H7 (cell line): ENCODE data around the gene REEP1. TPM values are rescaled to one million over a fixed set of nuclear protein-coding genes. Genes with fewer than 3 reads are reported as not detected.

Experiments used
- DNase-seq: peaks from one replicate; pipeline ENCODE4 v3.0.0; 2012
- H3K27me3 ChIP-seq: 2 replicates; pipeline ENCODE4 v1.6.0; 2011; ENCODE audit warnings: mild to moderate bottlenecking, low read length; ENCODE audit not compliant: control insufficient read depth, insufficient read depth
- H3K36me3 ChIP-seq: replicated peaks from 2 replicates; pipeline ENCODE4 v1.5.1; 2011; ENCODE audit warnings: low read length; ENCODE audit not compliant: control insufficient read depth, insufficient read depth
- H3K4me3 ChIP-seq: 2 replicates; pipeline ENCODE4 v1.5.1; 2011; ENCODE audit warnings: low read depth, mild to moderate bottlenecking, control low read depth, low read length, moderate library complexity; ENCODE audit not compliant: insufficient read depth
- total RNA-seq: library from RNA; depleted of rRNA; stranded (reverse); fragments of >200 nt; shearing (Covaris generic); gene quantifications from 2 replicates; pipeline ENCODE4 v1.2.3, GENCODE V29; 2014; rRNA removed

REEP1 gene, protein sequence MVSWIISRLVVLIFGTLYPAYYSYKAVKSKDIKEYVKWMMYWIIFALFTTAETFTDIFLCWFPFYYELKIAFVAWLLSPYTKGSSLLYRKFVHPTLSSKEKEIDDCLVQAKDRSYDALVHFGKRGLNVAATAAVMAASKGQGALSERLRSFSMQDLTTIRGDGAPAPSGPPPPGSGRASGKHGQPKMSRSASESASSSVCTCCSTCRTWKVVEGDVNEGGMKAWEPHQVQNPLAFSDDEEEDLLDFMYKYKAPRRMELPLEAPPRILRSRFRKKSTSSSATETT
- total RNA-seq = 0.48 and 0.59 TPM in 2 replicates

DNA sequence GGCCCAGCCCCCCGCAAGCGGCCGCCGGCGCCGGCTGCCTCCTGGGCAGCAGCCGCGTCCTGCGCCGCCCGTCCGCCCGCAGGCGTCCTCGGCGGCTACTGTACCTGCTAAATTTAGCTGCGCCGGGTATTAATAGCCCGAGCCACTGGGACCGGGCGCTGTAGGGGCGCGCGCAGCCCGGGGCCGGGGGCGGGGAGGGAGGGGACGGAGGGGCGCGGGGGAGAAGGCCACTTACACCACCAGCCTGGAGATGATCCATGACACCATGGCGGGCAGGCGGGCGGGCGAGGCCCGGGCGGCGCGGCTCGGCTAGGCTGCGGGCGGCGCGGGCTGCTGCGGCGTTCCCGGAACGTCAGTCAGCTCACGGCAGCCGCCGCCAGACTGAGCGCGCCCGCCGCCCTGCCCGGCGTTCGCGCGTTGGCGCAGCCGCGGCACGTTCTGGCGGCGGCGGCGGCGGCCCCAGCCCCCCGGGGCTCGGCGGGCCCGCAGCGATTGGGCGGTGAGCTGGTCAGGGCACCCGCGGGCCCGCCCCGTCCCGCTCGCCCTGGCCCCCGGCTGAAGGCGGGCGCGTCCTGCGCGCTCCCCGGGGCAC, at the start of gene REEP1:
REEP1 (minus strand) TSS at position 383 of the 592 bp plus-strand sequence; CDS start at position 267, 116 bp downstream.
- Histone ChIP-seq H3K4me3 (peak within 1 kb of the TSS; percentile 43), H3K27me3 (peaks cover 49% of the 10 kb centered on the region), H3K36me3 (no peaks in the 10 kb centered on the region)
- DNase-seq = peak; percentile 89

DNA sequence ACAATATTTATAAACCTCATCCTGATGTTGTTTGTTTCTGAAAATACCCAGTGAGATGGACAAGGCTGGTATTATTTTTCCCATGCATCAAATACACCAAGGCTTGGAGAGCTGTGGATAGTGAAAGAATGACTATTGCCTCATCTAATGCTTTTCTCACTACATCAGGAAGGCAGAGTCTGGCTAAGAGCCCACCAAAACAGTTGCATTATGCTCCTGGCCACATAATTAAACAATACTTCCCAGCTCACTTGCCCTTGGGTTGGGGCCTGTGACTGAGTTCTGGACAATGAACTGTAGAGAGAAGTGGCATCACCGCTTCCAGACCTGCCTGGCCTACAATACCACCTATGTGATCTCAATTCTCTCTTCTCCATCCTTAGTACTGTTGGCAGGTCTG, 46.4 kb upstream of the REEP1 start:
- Histone ChIP-seq H3K36me3 (no peaks in the 10 kb centered on the region), H3K27me3 (no peaks in the 10 kb centered on the region), H3K4me3 (no peak overlapping the region)
- DNase-seq = no peak

DNA sequence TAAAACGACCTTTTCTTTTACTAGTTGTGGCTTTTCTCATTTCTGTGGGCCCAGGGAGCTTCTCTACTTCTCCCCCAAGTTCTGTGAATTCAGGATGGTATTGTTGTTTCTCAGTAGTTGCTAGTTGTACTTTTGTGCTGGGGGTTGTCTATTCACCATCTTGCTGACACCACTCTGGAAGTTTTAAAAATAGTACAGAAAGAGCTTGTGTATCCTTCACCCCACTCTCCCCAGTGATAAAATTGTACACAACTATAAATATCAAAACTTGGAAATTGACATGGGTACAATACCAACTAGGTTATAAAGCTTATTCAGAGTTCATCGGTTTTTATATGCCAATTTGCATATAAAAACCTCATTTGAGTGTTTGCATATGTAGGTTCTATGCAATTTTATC, 45.3 kb upstream of the REEP1 start:
- no peaks in the 10 kb centered on the region for H3K27me3 ChIP-seq
- no peak overlapping the region for H3K4me3 ChIP-seq
- no peak for DNase-seq
- H3K36me3 ChIP-seq = no peaks in the 10 kb centered on the region

DNA sequence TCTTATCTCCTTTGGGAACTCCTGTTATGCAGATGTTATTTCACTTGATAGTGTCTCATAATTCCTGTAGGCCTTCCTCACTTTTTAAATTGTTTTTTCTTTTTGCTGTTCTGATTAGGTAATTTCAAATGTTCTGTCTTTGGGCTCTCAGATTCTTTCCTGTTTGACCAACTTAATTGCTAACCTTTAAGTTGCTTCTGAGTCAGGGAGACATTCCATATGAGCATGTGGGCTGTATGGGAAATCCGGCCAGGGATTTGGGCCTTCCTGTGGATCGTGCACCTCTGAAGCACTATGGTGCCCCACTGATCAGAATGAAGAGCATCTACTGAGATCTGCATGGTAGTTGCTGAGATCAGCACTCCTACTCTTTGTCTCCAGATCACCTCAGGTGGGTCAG, 44.7 kb upstream of the REEP1 start:
- DNase-seq = no peak
- no peak overlapping the region for H3K4me3 ChIP-seq

DNA sequence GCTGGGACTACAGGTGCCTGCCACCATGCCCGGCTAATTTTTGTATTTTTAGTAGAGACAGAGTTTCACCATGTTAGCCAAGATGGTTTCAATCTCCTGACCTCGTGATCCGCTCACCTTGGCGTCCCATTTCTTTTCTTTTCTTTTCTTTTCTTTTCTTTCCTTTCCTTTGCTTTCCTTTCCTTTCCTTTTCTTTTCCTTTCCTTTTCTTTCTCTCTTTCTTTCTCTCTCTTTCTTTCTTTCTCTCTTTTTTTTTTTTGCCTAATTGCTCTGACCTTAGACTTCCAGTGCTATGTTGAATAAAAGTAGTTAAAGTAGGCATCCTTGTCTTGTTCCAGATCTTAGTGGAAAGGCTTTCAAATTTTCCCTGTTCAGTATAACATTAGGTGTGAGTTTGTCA, 41.0 kb upstream of the REEP1 start:
- no peak for DNase-seq
- no peaks in the 10 kb centered on the region for H3K36me3 ChIP-seq
- H3K4me3 ChIP-seq = no peak overlapping the region
- H3K27me3 ChIP-seq = no peaks in the 10 kb centered on the region

More for the DNA sequence above, 44.7 kb upstream of the REEP1 start:
- H3K36me3 ChIP-seq = no peaks in the 10 kb centered on the region
- no peaks in the 10 kb centered on the region for H3K27me3 ChIP-seq

DNA sequence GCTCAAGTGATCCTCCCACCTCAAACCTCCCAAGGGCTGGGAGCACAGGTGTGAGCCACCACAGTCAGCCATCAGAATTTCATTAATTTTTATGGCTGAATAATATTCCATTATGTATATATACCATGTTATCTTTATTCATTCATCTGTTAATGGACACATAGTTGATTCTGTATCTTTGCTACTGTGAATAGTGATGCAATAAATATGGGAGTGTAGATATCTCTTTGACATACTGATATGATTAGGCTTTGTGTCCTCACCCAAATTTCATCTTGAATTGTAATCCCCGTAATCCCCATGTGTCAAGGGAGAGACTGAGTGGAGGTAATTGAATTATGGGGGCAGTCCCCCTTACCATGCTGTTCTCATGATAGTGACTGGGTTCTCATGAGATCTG, 38.2 kb upstream of the REEP1 start:
- no peak overlapping the region for H3K4me3 ChIP-seq
- no peaks in the 10 kb centered on the region for H3K27me3 ChIP-seq
- DNase-seq = no peak
- H3K36me3 ChIP-seq = no peaks in the 10 kb centered on the region

DNA sequence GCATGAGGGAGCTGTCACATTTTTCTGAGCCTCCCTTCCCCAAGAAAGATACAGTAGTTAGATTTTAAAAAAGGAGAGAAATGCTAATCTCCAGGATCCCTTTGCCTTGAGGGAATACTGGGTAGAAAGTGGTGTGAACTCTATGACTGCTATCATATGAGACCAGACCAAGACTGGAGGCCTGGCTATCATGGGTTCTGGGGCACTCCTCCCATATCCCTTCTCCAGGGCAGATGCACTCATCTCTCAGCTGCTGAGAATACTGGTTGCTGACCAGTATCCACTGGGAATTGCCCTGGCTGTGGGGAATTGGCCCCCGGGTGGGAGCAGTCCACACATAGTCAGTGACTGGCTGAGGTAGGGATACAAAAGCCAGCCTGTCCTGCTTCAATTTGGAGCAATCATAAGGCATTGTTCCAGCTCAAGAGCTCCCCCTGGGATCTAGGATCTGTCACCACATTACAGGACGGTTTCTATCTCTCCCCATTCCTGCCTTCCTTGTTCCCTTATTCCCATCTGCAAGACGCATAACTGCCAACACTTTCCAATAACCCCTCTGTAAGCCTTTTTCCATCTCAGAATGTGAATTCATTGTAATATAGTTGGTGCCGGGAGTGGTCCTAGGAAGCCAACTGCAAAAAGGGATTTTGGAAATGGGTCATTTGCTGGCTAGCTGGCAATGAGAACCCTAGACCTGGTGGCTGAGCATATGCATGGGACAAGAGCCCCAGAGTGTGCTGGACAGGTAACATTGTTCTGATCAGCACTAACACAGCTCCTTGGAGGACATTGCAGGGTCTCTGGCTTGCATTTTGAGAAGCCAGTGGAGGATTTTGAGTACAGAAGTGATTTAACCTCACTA, 35.4 kb upstream of the REEP1 start:
- Histone ChIP-seq H3K4me3 (no peak overlapping the region), H3K36me3 (no peaks in the 10 kb centered on the region), H3K27me3 (no peaks in the 10 kb centered on the region)
- DNase-seq = peak; percentile 64

DNA sequence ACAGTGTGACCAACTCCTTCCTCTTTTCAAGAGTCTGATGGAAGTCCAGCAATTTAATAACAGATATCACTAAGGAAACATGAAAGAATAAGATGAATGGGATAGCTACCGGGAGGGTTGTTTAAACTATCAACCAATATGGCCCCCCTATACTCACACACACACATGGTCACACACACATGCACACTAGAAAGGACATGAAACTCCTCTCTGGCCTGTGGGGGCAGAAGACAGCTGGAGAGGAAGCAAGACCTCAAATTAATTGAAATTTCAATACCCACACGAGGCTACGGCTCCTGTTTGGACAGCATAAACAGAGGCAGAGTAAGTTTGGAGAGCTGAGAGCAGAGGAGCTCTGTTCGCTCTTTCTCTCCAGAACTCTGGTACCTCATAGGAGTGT, 34.7 kb upstream of the REEP1 start:
- Histone ChIP-seq H3K36me3 (no peaks in the 10 kb centered on the region), H3K27me3 (no peaks in the 10 kb centered on the region), H3K4me3 (no peak overlapping the region)
- no peak for DNase-seq

DNA sequence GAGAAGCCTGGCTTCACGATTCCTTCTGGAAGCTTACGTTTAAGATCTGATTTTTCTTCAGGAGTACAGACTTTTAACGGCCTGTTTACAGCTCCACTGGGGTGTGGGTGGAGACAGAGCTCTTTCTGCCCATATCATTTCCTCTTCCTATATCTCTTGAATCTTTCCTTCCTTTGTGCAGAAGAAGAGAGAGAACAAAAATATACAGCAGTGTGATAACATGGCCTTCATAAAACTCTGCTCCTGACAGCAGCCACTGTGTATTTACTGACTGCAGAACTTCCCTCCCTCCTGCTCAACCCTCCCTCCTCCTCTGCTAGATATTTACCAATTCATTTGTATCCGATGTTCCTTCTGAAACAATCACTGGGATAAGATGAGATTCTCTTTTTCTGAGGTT, 34.1 kb upstream of the REEP1 start:
- Histone ChIP-seq H3K36me3 (no peaks in the 10 kb centered on the region), H3K4me3 (no peak overlapping the region), H3K27me3 (no peaks in the 10 kb centered on the region)
- no peak for DNase-seq

DNA sequence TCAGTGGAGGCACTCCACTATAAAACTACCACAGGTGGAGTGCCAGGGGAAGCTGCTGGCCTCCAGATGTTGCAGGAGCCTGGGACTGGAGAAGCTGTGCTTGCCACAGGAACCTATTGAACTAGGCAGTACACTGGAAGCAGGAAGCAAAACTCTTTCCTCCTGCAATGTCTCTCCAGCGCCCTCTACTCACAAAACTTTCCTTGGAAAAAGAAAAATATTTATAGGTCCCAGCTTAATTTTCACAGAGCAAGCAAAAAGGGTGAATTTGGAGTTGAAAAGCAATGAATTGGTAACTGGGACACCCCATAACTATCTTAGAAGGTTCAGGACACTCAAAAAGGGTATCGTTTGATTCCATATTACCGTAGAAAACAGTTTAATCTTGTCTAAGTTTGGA, 33.2 kb upstream of the REEP1 start:
- DNase-seq = no peak
- Histone ChIP-seq H3K36me3 (no peaks in the 10 kb centered on the region), H3K4me3 (no peak overlapping the region), H3K27me3 (no peaks in the 10 kb centered on the region)

DNA sequence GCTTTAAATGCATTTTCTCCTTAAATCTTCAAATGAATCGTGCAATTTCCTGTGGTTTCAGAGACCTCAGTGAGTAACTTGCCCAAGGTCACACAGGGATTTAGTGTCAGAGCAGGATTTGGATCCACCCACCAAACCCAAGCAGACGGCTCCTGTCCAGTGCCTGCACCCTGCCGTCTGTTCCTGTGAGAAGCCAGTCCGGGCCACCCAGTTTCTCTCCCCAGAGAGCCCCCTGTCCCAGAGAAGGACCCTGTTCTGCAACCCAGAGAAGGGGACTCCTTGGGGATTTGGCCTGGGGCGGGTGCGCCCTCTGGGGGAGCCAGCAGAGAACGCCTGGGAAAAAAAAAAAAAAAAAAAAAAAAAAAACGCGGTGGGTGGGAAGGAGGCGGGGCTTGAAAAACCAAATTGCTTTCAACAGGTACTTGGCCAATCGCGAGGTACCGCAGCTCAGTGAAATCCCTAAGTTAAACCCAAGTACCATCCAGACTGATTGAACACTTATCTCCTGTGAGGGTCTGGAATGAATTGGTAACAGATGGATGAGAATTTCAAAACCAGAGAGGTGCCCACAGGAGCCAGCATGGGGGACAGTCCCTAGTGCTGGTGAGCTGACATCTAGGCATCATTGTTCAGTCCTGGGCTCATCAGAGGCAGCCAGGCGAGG, 30.9 kb upstream of the REEP1 start:
- no peaks in the 10 kb centered on the region for H3K27me3 ChIP-seq
- DNase-seq = peak; percentile 78
- H3K4me3 ChIP-seq = no peak overlapping the region
- H3K36me3 ChIP-seq = no peaks in the 10 kb centered on the region

DNA sequence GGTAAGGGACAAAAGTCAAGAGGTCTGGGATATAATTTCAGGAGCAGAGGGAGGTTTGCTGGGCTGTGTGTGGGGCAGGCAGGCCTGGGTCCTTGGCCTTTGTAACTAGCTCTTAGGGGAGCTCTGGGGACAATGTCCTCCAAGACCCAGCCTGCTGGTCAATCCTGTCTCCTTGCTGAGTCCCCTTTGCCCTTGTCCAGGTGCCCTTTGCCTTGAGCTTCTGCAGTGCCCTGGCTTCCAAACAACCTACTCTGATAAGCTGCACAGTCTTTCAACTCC, 30.0 kb upstream of the REEP1 start:
- Histone ChIP-seq H3K27me3 (no peaks in the 10 kb centered on the region), H3K36me3 (no peaks in the 10 kb centered on the region), H3K4me3 (no peak overlapping the region)
- DNase-seq = no peak

DNA sequence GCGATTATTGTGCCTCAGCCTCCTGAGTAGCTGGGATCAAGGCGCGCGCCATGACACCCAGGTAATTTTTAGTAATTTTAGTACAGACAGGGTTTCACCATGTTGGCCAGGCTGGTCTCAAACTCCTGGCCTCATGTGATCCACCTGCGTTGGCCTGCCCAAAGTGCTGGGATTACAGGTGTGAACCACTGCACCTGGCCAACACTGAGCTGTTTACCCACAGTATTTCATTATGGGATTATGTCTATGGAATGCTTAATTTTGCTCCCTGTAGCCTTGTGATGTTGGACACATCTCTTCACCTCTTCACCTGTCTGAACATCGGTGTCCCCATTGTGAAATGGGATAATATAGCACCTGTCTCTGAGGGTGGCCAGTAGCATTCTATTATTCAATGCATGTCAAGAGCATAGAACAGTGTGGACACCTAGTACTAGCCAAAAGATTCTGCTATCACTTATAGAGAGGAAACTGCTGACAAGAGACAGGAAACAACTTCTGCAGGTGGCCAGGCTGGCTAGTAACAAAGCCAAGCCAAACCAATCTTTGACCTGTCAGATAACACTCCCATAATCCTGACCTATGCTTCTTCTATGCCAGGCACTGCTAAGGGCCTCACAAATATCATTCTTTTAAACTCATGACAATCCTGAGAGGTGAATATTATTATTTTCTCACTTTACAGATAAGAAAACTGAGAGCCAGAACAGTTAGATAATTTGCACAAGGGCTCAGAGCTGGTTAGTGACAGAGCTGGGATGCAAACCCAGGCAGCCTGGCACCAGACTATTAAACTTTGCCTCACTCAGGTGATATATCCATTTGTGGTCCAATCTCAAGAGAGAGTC, 29.4 kb upstream of the REEP1 start:
- DNase-seq = no peak
- Histone ChIP-seq H3K4me3 (no peak overlapping the region), H3K36me3 (no peaks in the 10 kb centered on the region), H3K27me3 (no peaks in the 10 kb centered on the region)

DNA sequence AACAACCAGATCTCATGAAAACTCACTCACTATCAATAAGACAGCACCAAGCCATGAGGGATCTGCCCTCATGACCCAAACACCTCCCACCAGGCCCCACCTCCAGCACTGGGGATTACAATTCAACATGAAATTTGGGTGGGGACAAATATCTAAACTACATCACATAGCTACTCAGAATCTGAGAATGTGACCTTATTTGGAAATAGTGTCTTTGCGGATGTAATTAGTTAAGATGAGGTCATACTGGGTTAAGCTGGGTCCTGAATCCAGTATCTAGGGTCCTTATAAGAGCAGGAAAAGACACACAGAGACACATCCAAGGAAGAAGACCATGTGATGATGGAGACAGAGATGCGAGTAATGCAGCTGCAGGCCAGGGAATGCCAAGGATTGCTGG, 27.5 kb upstream of the REEP1 start:
- DNase-seq = no peak
- no peak overlapping the region for H3K4me3 ChIP-seq
- no peaks in the 10 kb centered on the region for H3K36me3 ChIP-seq
- no peaks in the 10 kb centered on the region for H3K27me3 ChIP-seq
